GM21825 (cell line): ENCODE measurements around the gene GGCT.
"Not testable (repeated sequence)": the region's sequence is repeated elsewhere in the genome, so short reads cannot be mapped to it uniquely, and the experiment has no call there.

Source experiments
- ATAC-seq: cut with Tn5 transposase; IDR thresholded peaks from one replicate; pipeline ENCODE4 v1.9.1; 2021; ENCODE audit warnings: mild to moderate bottlenecking, moderate library complexity; ENCODE audit not compliant: unreplicated experiment

The GGCT gene

GRCh38 chr7:30504301-30505173, at the start of gene GGCT:
Gene GGCT, minus strand, starts transcription at chr7:30504829. Its CDS starts 120 bp downstream, at chr7:30504709.
- peak; percentile 97 for ATAC-seq

- no peak for ATAC-seq
Observed at GRCh38 chr7:30553546-30553945, 48.9 kb upstream of the GGCT start.

GRCh38 chr7:30553141-30553540, 48.5 kb upstream of the GGCT start:
- no peak for ATAC-seq

GRCh38 chr7:30552330-30552729, 47.7 kb upstream of the GGCT start:
- ATAC-seq = no peak

- no peak for ATAC-seq
Observed at GRCh38 chr7:30549931-30550493, 45.4 kb upstream of the GGCT start.

GRCh38 chr7:30548845-30549244, 44.2 kb upstream of the GGCT start:
- peak; percentile 47 for ATAC-seq

- no peak for ATAC-seq
Observed at GRCh38 chr7:30546596-30546995, 42.0 kb upstream of the GGCT start.

- no peak for ATAC-seq
Observed at GRCh38 chr7:30545791-30546555, 41.3 kb upstream of the GGCT start.

- no peak for ATAC-seq
Observed at GRCh38 chr7:30543813-30544525, 39.3 kb upstream of the GGCT start.

GRCh38 chr7:30543115-30543514, 38.5 kb upstream of the GGCT start:
- not testable (repeated sequence) for ATAC-seq

- ATAC-seq = no peak
Observed at GRCh38 chr7:30533886-30534285, 29.3 kb upstream of the GGCT start.

GRCh38 chr7:30531286-30531685, 26.7 kb upstream of the GGCT start:
- ATAC-seq = no peak

GRCh38 chr7:30530373-30530772, 25.7 kb upstream of the GGCT start:
- ATAC-seq = no peak

- ATAC-seq = no peak
Observed at GRCh38 chr7:30528779-30529178, 24.1 kb upstream of the GGCT start.

GRCh38 chr7:30527297-30527696, 22.7 kb upstream of the GGCT start:
- ATAC-seq = not testable (repeated sequence)

GRCh38 chr7:30526163-30526562, 21.5 kb upstream of the GGCT start:
- no peak for ATAC-seq

GRCh38 chr7:30525429-30525828, 20.8 kb upstream of the GGCT start:
- ATAC-seq = no peak

GRCh38 chr7:30524545-30524944, 19.9 kb upstream of the GGCT start:
- no peak for ATAC-seq

GRCh38 chr7:30523466-30523865, 18.8 kb upstream of the GGCT start:
- no peak for ATAC-seq

GRCh38 chr7:30522159-30522558, 17.5 kb upstream of the GGCT start:
- ATAC-seq = no peak

GRCh38 chr7:30521532-30521931, 16.9 kb upstream of the GGCT start:
- no peak for ATAC-seq
